Heart left ventricle (tissue), 13 donors: ENCODE data around the gene GALNT10.

Experiments used
- POLR2A ChIP-seq, 2 donors: fragments of 450-650 bp; IDR thresholded peaks; one replicate each; pipeline ENCODE4 v1.6.1; 2017; ENCODE audit warnings: antibody characterized with exemption in 2 of 2, mild to moderate bottlenecking in 2 of 2, moderate library complexity in 2 of 2
- TF ChIP-seq, protein P1 (sequence below), 12 donors: fragments of 200-600 bp; sonication (generic) in 4 of 12; IDR thresholded peaks; one replicate each; pipeline versions ENCODE4 v1.5.0 to v1.8.0; 2018 to 2022; ENCODE audit warnings: antibody characterized with exemption in 12 of 12, mild to moderate bottlenecking in 5 of 12
- donor health status: ischemic (EF 13 %, LVEDD 7.1; RV severe dilation, severe dysfunction).
- donor health status: DM: no; HTN: yes; CAD: no.
- donor health status: DM: no; HTN: no; CAD: no.
- donor health status: ischemic (EF 25% LVEDD 6.9; RV normal size, moderate dysfunction).
- donor health status: ischemic (EF 25% LVEDD 5.7; RV mildly dilated, moderate dysfunction).
- donor health status: ischemic (EF 35%, LVEDD 5.7; RV mildly dilated, moderate dysfunction).
- donor health status: nonischemic (EF 11% LVEDD 7.7; RV severe dilation, severe dysfunction).
- donor health status: DM: yes; HTN: yes; CAD: no.
- donor health status: PGD.
- donor health status: ischemic (EF 29% LVEDD 5.4; RV normal size, mild dysfunction).
- donor health status: nonischemic (EF 23%, LVEDD 6.1; RV moderate dilation, normal function).

DNA sequence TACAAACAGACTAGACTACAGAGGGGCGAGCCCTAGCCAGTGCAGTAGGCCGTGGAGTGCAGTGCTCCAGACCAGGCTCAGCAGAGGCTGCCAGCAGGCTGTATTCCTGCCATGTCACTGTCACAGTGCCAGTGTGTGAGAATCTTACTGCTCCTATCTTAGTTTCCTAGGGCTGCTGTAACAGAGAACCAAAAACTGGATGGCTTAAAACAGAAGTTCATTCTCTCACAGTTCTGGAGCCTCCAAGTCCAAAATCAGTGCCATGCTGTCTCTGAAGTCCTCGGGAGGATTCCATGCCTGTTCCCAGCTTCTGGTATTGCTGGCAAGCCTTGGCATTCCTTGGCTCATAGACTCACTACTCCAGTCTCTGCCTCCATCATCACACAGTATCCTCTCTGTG lies 180.3 kb downstream of the GALNT10 start:
- TF ChIP-seq, protein P1, sequence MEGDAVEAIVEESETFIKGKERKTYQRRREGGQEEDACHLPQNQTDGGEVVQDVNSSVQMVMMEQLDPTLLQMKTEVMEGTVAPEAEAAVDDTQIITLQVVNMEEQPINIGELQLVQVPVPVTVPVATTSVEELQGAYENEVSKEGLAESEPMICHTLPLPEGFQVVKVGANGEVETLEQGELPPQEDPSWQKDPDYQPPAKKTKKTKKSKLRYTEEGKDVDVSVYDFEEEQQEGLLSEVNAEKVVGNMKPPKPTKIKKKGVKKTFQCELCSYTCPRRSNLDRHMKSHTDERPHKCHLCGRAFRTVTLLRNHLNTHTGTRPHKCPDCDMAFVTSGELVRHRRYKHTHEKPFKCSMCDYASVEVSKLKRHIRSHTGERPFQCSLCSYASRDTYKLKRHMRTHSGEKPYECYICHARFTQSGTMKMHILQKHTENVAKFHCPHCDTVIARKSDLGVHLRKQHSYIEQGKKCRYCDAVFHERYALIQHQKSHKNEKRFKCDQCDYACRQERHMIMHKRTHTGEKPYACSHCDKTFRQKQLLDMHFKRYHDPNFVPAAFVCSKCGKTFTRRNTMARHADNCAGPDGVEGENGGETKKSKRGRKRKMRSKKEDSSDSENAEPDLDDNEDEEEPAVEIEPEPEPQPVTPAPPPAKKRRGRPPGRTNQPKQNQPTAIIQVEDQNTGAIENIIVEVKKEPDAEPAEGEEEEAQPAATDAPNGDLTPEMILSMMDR (IDR thresholded peaks at IDR 0.05), result no peak
- TF ChIP-seq POLR2A (IDR thresholded peaks at IDR 0.05), result no peak
